ENCODE measurements around the gene GRIN2D. TPM values are rescaled to one million over a fixed set of nuclear protein-coding genes. Genes with fewer than 3 reads are reported as not detected.

Gene GRIN2D
- polyA plus RNA-seq, 1 of the 3 experiments (the other 2 are of a cell fraction) = 0.92 TPM

- Histone ChIP-seq H3K4me3 (ENCODE audit: low read depth in 2 of 2, low read length in 1 of 2) (no peak overlapping the region), H3K9me2 (no peaks in the 10 kb centered on the region), H3F3A (replicated peaks; ENCODE audit: insufficient read depth) (no peaks in the 10 kb centered on the region), H3K36me3 (replicated peaks in 1 of 2; ENCODE audit: control insufficient read depth in 1 of 2, insufficient read depth in 2 of 2, low read length in 1 of 2) (no peaks in the 10 kb centered on the region), H3K27me3 (ENCODE audit: insufficient read depth) (no peaks in the 10 kb centered on the region), H3K4me2 (no peak overlapping the region), H2AFZ (ENCODE audit: low read depth) (no peak overlapping the region), H4K20me1 (ENCODE audit: insufficient read depth) (no peaks in the 10 kb centered on the region), H3K79me2 (ENCODE audit: insufficient read depth) (no peaks in the 10 kb centered on the region), H3K9me3 (no peaks in the 10 kb centered on the region), H3K9ac (no peak overlapping the region), H3K4me1 (ENCODE audit: control insufficient read depth in 1 of 2, insufficient read depth in 2 of 2, low read depth in 1 of 2, low read length in 1 of 2) (no peaks in the 10 kb centered on the region), H3K27ac (ENCODE audit: low read depth in 2 of 2, low read length in 1 of 2) (no peak overlapping the region)
- no peak for DNase-seq
- 70% methylated on average over 13 of the region's 13 CpGs for WGBS (ENCODE audit: low lambda C conversion rate)
- TF ChIP-seq RFX5 (IDR thresholded peaks at IDR 0.05; ENCODE audit: low read length) (no peak), TEAD4 (IDR thresholded peaks at IDR 0.05; ENCODE audit: borderline replicate concordance, insufficient read depth) (no peak), RAD21 (IDR thresholded peaks at IDR 0.05; ENCODE audit: low read length) (no peak), PBX3 (IDR thresholded peaks at IDR 0.05) (no peak), YY1 (IDR thresholded peaks at IDR 0.05; ENCODE audit: low read depth) (no peak), FOSL2 (IDR thresholded peaks at IDR 0.05; ENCODE audit: borderline replicate concordance, low read depth) (no peak), JUND (IDR thresholded peaks at IDR 0.05) (no peak), EZH2phosphoT487 (IDR thresholded peaks at IDR 0.05; ENCODE audit: borderline replicate concordance, low read depth) (no peak), TCF12 (IDR thresholded peaks at IDR 0.05) (no peak), CTCF (IDR thresholded peaks at IDR 0.05) (no peak), FOXM1 (IDR thresholded peaks at IDR 0.05; ENCODE audit: low read depth) (no peak), RXRA (IDR thresholded peaks at IDR 0.05; ENCODE audit: borderline replicate concordance, low read depth) (no peak), ELF1 (IDR thresholded peaks at IDR 0.05) (no peak), MAX (IDR thresholded peaks at IDR 0.05; ENCODE audit: low read depth) (no peak), SMC3 (IDR thresholded peaks at IDR 0.05; ENCODE audit: low read depth, low read length) (no peak), TAF1 (IDR thresholded peaks at IDR 0.05; ENCODE audit: borderline replicate concordance, low read depth, low read length) (no peak), EP300 (IDR thresholded peaks at IDR 0.05; ENCODE audit: borderline replicate concordance in 1 of 2, low read depth in 1 of 2, low read length in 1 of 2) (no peak), NRF1 (IDR thresholded peaks at IDR 0.05; ENCODE audit: low read depth, low read length) (no peak), POLR2AphosphoS5 (IDR thresholded peaks at IDR 0.05; ENCODE audit: low read depth, low read length) (no peak), USF2 (IDR thresholded peaks at IDR 0.05; ENCODE audit: borderline replicate concordance, low read depth, low read length) (no peak)
- ChIA-PET POLR2A (no interaction called here), CTCF (interaction anchor here (0.8 kb wide), 1 partner anchor 115 kb away, joined by 3 read pairs; no protein-coding TSS in a partner anchor)
Measured at GRCh38 chr19:48405850-48406249, 12.4 kb downstream of the GRIN2D start.
